HS-27A (cell line): ENCODE measurements around the gene NID1.

Source experiments
- DNase-seq: peaks from one replicate; pipeline ENCODE4 v3.0.0-alpha.2; 2012; ENCODE audit warnings: low read depth, missing footprints

Gene NID1

DNA sequence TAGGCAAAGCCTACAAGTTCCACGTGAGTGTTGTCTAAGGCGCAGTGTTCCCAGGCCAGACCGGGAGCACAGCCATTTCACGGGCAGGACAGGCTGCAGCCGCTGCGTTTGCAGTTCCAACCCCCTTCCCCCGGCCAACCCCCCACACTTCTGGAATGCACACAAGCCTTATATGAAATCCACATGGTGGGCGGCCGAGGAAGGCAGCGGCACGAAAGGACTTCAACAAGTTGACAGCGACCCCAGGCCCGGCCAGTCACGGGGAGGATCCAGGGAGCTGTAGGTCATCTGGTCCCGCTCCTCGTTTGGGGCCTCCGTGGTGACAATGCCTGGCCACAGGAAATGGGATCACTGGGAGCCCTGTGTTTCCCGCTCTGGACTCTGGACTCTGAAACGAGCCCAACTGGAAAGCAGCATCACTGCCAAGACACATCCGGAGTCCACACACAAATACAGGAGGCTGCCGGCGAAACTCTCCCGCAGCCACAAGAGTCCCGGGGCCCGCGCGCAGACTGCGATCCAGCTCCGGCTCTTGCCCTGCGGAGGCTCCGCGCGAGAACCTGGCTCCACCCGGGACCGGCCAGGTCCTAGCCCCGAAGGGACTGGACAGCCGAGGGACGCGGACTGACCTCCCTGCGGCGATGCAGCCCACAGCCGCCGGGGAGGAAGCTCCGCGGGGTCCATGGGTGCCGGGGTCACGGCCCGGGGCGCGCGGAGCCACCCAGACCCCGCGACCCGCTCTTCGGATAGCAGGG lies 794 bp downstream of the NID1 start:
- DNase-seq = peak; percentile 38

DNA sequence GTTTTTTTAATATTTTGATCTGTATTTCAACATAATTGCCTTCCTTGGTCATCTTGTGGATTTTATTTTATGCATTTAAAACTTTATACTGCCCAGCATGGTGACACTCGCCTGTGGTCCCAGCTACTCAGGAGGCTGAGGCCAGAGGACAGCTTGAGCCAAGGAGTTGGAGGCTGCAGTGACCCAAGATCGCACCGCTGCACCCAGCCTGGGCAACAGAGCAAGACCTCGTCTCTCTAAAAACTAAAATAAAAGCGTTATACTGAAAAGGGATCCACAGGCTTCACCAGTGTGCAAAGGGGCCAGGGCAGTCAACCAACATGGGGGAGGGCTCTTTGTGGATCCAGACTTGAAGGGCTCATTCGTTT lies 1.4 kb downstream of the NID1 start:
- no peak for DNase-seq

DNA sequence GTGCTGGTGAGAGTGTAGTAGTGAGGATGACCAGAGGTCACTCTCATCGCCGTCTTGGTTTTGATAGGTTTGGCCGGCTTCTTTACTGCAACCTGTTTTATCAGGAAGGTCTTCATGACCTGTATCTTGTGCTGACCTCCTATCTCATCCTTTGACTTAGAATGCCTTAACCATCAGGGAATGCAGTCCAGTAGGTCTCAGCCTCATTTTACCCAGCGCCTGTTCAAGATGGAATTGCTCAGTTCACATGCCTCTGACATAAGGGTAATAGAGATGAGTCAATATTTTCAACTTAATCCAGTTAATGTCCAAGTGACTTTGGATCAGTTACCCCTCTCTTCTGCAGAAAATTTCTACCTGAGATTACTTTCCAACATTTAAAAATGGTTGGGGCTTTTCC lies 4.6 kb downstream of the NID1 start:
- DNase-seq = no peak

DNA sequence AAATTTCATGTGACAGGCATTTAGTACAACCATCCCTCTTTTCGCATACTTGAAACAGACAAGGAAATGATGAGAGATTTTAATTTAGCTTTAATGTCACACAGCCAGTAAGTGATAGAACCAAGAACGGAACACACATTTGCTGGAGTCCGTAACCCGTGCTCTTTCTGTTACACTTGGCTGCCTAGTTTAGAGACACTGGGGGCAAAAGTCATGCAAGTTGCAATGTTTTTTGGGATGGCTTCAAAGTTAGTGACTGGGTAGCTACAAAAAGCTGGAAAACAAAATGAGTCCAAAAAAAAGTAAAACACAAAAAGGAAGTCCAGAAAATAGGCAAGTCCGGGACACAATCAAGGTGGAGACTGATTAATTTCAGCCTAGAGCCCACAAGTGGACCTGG lies 5.9 kb downstream of the NID1 start:
- no peak for DNase-seq

DNA sequence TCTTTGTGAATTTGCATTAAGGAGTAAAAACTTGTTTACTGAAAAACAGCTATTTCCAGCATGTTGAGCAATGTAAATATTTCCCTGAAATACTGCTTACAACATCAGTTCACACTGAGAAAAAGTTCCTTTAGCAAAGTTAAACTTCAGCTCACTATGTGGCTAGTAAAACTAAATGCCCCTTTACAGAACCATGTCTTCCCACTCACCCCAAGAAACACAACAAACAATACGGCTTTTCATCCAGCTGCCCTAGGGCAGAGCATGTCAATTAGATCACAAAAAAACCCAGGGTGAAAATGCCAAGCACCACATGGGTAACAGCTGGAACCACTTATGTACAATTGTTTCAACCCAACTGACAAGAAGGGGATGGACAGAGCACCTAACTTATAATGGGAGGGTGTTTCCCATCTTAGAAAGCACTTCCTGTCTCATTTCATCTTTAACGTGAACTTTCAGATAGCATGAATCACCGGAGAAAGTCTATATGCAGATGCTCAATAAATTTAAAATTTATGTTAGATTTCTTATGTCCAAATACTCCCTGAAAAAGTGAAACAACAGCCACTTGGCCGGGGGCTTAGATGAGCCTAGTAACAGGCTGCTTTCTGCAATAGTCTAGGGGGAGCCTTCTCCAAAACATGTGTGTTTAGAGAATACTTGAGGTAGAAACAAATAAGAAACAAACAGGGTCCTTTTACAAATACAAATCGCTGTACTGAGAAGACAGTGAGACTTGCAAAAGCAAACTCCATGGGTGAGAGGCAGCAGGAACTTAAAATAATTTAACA lies 6.6 kb downstream of the NID1 start:
- DNase-seq = no peak

DNA sequence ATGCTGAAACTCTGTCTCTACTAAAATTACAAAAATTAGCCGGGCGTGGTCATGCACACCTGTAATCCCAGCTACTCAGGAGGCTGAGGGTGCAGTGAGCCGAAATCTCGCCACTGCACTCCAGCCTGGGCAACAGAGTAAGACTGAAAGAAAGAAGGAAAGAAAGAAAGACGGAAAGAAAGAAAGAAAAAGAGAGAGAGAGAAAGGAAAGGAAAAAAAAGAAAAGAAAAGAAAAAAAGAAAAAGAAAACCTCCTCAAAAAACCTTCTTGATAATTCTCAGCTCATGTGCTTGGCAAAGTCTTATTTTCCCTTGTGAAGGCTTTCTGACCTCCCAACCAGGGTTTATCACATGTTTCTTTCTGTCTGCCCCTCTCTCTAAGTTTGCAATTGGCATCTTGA lies 7.3 kb downstream of the NID1 start:
- no peak for DNase-seq

DNA sequence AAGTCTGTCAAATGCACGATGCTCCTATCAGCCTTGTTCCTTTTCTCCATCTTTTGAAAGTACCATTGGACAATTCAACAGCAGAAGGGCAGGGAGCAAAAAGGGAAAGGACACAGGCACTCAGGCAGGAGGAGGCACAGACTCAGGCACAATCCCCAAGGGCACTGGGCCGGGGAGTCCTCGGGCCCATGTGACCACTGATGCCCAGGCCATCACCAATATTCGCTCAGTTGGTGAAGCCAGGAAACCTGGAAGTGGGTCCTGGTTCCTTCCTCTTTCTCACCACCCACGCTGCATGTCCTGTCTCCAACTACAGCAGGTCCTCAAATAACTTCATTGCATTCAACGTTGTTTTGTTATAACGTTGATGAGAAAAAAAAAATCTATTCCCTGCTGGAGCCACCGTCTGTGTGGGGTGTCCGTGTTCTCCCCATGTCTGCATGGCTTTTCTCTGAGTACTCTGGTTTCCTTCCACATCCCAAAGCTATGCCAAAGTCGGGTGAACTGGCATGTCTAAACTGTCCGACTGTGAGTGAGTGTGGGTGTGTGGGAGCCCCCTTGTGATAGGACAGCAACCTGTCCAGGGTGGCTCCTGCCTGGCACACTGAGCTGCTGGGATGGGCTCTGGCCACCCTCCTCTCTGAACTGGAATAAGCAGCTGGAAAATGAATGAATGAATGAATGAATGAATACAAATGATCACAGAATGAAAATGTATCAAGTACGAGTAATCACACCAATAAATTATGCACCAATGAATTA lies 12.5 kb downstream of the NID1 start:
- no peak for DNase-seq

DNA sequence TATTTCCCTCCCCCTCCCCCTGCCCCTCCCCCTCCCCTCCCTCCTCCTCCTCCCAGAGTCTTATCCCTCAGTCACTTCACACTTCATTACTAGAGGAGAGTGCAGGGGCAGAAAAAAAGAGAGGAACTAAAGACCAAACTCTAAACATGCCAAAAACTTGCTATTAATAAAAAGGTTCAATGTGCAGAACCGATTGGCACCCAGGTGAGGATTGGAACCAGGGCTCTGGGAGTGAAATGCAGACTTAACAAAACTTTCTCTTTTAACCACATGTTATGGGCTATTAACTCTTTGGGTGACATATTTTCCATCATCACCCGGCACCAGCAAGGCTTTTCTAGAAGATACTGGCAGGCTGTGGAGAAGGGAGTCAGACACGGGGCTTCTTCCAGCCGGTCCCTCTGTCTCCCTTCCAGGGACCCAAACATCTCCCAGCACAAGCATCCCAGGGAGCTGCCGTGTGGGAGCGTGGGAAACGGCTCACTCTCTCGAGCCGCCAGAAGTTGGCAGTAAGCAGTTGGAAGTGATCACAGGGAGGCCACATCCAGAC lies 13.6 kb downstream of the NID1 start:
- no peak for DNase-seq

DNA sequence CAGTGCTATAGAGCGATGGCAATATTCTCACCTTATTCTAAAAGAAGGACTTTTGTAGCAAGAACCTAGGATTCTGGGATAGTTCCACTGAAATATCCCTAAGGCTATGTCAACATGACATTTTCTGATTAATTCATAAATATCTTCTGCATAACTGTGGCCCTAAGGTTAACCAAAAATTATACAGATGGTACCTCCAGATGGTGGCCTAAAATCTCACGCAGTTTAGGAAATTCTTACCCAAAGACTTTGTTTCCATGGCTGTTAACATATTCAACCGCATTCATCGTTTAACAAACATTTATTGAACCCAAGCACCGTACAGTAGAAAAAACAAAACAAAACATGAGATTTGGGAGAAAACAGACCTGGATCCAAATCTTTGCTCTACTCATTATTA lies 19.1 kb downstream of the NID1 start:
- DNase-seq = no peak

DNA sequence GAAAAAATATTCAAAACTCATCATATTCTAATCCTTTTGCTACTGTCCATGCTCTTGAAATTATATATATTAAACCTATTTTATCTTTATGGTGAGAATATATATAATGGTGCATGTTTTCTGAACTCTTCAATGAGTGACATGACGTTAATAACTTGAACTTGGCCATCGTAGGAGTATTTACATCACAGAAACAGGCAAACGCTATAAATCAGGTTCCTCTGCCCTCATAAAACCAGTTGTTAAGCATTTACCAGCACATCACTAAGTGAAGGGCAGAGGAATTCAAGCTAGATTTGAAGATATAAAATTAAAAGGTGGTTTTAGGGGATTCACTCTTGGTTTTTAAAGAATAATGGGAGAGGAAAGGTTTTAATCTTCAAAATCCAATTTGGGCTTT lies 20.5 kb downstream of the NID1 start:
- DNase-seq = no peak

DNA sequence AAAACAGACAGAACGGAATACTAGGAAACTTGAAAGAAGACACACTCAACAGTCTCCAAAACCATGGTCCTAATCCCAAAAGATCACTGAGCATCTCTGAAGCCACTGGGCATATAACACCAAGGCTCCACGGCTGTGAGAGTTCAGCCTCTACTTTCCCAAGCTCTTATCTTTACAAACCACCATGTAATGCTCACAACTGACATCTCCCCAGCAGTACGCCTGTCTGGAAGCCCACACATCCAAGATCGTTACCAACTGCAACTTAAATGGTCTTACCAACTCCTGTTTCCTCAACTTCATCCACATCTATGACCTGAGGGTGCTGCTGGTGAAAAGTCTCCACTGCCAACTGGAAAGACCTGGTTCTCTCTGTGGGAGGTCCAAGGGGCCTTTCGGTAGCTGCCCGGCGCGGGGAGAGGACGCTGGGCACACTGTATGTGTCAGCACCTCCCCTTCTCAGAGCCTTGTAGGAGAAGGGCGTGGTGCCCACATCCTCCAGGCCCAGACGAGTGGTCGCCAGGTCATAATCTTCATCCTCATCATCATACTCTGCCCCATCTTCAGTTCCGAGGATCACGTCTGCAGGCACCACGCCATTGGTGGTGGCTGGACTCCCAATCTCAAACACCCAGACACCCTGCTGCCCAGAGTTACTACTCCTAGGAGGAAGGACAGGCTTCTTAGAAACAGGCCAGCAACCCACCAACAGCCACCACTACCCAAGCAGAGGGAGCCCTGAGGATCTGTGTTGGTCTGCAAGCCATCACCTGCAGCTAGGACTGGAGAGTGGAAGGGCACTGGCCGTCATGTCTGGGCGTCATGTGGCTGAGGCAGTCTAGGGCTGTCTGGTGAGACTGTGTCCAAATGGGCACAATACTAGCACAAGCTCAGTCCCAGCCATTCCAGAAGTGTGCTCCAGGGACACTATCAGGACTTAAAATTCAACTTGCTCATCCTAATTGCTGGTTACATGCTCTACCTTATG lies 23.0 kb downstream of the NID1 start:
- DNase-seq = no peak

DNA sequence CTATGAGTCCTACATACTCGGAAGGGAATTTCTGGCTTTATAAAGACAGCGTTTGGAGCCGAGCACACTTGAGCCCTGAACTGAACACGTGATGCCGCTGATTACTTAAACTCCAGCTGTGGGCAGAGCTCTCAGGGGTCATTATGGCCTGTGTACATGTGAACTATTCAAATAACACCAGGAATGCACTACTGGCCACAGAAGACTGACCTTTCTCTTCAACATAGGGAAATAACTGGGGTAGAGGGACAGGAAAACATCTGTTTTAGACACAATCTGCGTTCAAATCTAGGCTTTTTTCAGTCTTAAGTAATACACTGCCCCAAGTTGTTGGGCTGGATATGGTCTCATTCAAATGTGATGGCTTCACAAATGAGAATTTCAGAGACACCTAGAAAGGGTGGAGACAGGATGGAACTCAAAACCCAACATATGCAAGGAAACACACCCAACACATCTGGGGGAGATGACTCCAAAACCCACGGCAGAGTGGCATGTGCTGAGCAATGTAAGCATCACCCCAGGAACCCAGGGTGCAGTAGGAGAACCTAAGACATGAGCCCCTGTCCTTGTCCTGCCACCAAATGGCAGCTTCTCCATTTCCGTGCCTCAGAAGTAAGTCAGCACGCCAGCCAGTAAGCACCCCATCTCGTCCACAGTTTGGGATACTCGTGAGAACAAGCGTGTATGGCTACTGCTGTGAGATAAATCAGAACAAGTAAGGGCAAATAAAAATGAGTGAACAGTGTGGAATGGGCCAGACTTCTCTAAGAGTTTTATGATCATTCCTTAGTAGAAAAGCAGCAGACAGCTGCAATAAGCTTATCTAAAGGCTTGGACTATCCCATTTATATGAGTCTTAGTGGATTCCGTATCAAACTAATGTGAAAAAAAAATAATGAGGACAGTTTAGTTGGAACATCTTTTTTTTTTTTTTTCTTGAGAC lies 24.9 kb downstream of the NID1 start:
- no peak for DNase-seq

DNA sequence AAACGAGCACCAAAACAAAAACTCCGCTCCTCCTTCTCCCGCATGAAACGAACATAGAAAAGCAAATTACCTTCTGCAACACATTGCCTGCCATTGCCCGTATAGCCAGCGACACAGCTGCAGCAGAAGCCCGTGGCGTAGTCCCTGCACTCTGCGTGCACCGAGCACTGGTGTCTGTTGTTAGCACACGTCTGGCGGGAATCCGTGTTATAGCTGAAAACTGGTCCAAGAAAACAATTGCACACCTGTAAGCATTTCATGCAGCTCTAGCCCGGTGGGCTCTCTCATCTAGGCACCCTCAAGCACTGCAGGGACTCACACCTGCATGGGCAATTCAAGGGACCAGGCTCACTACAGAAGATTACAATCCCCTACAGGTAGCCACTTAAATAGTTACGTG lies 26.9 kb downstream of the NID1 start:
- no peak for DNase-seq

DNA sequence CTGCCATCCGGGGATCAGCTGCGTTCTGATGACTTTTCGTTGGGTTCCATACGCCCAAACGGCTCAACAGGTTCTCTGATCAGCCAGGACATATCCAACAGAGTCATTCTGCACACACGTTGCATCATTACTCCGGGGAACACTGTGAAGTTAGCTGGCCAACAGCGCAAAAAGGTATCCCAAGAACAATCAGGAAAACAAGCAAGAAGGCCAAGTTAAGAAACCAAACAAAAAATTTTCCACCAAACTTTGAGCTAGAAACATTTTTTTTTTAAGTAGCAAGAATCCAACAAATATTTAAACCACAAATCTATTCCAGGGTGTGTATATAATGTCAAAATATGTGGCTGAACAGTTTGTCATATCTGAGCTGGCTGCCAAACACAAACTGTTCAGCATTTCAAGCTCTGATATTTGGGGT lies 29.2 kb downstream of the NID1 start:
- DNase-seq = no peak

DNA sequence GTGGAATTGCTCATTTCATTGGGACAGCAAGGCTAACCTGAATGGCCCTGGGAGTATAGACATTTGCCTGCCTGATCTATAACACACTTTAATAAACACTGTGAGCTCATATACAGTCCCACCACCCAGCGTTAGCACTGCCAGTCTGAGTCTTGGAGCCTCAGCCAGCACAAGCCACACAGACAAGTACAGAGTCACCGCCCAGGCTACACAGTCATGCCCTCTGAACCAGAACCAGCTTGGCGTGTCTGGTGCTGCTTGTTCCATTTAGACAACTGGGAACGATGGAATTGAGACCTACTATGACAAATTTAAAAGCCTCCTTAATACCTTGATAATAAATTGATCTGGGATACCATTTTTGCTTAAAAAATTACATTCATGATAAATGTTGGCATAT lies 31.6 kb downstream of the NID1 start:
- DNase-seq = no peak

DNA sequence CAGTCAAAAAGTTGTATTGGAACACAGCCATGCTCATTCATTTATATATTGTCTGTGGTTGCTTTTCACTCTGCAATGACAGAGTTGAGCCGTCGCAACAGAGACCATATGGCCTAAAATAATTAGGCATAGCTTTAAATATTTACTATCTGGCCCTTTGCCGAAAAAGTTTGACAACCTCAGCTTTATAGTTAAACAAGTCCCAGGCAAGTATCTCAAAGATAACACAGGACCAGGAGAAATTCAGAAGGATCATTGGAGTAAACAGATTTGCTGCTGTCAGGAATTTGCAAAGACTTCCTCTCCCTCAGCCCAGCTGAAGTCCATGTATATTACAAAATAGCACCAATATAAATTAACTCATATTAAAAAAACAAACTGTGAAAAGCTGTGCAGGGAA lies 34.4 kb downstream of the NID1 start:
- no peak for DNase-seq

DNA sequence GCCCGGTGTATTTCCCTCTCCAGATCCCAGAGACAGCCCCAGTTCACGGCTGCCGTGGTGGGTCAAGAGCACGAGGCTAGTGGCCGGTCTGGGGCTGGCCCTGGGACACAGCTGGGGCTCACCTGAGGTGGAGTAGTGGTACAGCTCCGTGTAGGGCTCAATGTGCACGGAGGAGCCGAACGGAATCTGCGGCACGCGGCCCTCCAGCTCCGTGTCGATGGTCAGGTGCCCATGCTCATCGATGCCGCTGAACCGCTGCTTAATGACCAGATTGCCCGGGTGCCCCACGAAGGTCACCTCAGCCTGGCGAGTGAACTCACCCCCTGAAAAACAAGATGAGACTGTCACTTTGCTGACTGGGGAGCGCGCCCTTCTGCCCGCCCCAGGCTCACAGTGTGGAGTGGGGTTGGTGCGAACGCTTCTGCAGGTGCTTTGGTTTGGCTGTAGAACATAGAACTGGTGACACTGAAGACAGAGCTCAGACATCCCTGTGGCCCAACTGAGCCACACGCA lies 35.4 kb downstream of the NID1 start:
- DNase-seq = no peak

DNA sequence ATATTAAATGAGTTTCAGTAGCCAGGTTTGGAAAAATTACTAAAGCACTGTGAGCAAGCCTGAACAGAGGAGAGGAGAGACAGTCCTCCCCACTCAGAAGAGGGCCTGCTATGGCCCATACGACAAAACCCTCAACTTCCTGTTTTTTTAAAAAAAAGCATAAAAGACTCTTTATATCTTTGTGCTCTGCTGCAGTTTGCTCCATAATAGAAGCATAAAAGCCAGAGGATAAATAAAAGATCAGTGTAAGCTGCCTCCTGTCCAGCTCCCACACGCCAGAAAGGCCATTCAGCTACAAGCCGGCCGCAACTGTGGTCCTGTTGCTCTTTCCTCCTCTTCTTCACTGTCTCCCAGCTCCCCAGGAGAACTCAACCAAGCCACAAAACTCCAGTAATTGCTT lies 37.8 kb downstream of the NID1 start:
- DNase-seq = no peak

DNA sequence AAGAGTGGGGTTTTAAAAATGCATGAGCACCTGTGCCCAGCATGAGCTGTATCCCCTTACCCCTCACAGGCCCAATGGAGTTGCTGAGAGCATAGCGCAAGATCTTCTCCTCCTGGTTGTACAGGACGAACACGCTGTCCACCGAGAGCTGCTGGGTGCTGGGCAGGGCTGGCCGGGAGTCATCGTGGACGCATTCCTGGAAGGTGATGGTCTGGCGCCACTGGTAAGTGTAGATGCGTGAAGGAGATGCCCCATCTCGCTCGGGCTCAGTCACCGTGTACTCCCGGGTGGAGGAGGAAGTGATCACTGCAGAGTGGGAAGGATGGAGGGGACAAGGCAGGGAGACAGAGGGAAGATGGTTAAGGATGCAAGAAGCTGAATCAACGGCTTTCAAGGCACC lies 39.1 kb downstream of the NID1 start:
- no peak for DNase-seq

DNA sequence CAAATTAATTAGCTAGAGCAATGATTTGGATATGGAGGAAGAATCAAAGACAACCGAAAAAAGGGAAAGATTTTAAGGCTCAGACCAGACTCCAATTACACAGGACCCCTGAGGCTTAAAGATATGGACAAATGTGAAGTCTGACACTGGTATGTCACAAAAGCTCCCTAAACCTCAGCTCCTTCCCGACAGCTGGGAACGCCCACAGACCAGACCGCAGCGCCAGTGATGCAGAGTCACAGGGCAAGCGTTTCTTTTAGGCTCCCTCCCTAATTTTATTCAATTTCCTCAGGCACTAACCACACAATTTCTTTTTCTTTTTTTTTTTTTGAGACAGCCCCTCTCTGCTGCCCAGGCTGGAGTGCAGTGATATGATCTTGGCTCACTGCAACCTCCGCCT lies 40.2 kb downstream of the NID1 start:
- no peak for DNase-seq
